Fibroblast of skin of back (primary cell): ENCODE measurements around the gene TMC1.

Source experiments
- DNase-seq: peaks from one replicate; pipeline ENCODE4 v3.0.0-alpha.2; 2013

Gene TMC1

DNA sequence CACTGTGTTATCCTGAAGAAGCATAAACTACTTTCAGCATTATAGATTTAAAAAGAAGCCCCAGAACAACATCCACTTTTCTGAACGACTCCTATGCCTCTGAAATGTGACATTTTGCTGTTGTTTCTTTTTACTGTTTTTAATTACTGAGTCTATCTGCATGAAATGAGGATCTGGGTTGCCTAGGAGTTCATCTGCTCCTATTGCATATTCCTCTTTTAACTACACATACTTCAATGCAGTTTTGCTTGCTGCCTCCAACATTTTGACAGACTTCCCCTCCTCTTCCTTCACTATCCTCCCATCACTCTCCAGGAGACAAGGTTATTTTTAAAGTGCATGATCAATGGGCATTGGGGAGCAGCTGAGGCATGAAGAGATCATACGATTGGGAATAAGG lies 164.5 kb downstream of the TMC1 start:
- no peak for DNase-seq

DNA sequence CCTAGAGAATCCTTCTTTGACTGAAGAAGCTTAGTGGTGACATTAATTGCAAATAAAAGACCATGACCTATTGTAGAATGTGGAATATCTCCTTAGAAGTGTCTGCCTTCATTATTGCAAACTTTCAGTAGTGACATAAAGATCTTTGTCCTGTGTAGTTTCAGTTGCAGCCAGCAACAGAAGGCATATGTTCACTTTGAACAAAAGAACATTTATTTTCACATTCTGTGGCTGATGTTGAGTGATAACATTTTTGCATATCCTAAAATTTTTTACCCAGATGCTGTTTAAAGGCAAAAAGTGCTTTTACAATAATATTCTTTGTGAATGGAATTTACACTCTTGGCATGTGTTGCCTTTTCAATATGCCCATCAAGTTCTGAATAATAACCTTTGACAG lies 165.9 kb downstream of the TMC1 start:
- no peak for DNase-seq

DNA sequence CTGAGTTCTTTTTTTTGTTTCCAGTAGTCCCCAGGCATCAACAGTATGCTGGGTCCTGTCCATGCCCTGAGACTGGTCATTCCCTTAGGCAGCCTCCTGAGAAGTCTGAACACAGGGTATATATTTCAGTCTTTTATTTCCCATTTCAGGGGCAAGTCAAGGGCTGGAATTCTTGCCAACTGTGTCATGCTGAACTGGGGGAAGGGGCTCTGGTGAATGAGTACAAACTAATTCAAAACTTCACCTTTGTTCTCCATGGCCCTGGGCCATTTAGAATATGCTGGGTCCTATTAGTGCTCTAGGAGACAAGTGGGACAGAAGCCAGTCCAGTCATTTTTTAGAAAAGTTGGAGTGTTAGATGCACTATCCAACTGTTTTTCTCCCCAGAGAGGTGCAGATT lies 170.3 kb downstream of the TMC1 start:
- no peak for DNase-seq

DNA sequence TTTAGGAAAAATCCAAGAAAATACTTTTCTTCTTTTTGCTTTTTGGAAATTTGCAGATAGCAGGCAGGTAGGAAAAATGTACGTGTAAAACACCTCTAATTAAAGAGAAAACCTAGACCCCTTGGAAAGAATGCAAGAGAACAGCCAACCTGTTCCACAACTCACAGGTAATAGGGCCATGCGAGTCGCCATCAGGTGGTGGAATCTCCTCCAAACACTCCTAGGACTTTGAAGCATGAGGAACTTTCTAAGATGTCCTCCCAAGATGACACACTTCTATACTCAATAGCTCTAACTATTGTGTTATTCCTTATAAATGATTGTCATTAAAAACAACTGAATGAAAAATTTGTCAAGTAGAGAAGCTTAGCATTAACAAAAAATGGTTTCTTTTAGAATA lies 174.0 kb downstream of the TMC1 start:
- no peak for DNase-seq

DNA sequence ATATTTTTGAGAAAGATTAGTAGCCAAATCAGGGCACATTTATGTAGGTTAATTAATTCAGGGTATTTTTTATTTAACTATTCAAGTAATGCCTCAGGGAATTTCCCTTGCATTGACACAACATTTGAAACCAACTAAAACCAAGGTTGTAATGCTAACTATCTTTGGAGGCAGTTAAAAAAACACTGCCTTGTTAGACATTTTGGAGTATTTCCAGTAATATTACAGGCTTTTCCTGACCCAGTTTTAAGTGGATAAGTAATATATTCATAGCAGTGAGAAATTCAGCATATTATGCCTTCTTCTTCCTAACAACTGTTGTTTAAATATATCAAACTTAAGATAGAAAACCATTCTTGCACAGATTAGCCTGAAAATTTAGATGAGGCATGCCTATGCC lies 175.1 kb downstream of the TMC1 start:
- no peak for DNase-seq

DNA sequence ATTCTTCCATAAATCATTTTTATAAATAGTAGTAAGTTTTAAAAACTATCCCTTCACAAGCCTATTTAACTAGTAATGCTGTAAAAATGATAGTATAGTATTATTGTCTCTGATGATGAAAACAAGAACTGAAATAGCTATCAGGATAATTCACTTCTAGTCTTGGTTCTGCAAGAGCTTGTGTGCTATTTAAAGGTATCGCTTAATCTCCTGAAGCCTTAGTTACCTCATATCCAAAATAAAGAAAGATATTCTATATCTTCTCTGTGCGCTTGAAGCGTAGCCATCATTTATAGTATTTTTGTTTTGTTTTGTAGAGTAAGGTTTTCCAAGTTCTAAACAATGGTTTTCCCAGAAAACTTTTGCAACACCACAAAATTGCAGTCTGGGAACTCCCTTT lies 180.1 kb downstream of the TMC1 start:
- no peak for DNase-seq

DNA sequence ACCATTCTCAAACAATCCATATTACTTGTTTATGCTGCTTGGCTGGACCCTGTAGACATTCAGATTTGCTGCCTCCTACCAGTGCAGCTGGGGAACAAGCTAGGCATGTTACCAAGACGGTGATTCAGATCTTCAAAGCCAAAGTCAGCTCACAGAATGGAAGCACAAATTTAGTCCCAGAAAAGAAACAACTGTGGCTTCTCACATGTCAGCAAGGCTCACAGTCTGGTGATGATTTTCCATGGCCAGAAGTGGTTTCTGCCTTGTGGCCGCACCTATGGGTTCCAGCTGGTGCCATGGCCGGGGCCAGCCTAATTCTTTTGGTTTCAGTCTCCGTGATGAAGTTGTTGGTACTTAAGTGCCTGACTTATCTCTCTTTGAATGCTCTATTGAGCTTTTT lies 182.2 kb downstream of the TMC1 start:
- DNase-seq = peak; percentile 6

DNA sequence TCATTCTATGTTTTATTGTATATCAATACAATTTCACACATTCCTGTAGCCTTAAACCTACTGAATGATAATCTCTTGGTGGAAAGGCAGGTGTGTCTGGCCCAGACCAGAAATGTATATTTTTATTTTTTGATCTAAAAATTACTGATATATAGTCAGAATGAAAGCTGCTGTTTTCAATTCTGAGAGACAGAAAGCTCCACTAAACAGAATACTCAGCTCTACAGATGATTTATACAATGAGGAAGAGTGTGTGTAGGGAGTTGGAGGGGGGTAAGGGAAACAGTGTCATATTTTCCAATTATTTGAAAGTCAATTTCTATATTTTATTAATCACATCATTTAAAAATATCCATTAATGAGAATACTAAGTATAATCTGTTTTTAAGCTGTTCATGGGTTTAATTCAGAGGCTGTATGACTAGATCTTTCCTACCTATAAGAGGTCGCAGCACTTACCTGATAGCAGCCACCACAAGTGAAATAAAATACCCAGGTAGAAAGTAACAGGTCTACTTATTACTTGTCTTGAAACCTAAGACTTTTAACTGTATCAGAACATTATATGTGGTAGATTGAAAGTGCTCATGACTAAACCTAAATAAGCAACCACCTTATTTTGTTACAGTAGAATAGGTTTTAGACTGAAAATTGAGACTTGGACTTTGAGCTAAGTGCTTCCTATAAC lies 183.4 kb downstream of the TMC1 start:
- no peak for DNase-seq

DNA sequence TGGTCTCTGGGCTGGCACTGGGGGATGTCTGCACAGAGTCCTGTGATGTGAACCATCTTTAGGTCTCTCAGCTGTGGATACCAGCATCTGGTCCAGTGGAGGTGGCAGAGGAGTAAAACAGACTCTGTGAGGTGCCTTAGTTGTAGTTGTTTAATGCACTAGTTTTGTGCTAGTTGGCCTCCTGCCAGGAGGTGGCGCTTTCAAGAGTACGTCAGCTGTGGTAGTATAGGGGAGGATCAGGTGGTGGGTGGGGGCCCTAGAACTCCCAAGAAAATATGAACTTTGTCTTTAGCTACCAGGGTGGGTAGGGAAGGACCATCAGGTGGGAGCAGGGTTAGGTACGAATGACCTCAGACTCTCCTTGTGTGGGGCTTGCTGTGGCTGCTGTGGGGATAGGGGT lies 197.1 kb downstream of the TMC1 start:
- no peak for DNase-seq

DNA sequence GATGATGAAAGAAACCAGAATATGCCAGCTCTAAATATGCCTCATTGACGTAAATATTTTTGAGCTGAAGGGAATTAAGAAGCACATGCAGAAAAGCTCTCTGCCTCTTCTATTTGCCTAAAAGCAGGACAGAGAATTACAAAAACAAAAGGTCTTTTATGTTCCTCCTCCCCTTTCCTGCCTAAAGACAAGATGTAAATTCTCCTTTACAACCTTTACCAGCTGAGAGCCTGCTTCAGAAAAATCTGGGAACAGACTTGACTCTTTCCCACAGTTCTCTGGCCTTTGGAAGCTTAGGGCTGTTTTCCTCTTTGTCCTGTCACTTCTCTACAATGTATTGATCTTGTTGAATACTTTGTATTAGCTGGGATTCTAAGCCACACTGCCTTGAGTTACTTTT lies 199.7 kb downstream of the TMC1 start:
- no peak for DNase-seq

DNA sequence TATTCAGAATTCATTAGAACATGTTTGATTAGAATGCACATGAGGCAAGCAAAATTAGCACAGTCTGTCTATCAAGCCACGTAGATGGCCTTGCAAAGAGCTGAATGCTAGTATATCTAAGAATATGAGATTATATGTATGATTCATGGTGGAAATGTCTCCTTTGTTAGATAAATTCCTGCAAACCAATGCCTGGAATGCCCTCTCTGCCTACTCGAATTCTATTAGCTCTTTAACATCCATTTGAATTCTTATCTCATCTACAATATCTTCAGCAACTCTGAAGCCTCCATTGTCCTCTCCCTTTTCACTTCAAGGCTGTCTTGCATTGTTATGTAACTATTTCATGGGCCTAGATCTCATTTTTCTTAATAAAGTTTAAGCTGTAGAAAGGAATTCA lies 205.5 kb downstream of the TMC1 start:
- peak; percentile 41 for DNase-seq

DNA sequence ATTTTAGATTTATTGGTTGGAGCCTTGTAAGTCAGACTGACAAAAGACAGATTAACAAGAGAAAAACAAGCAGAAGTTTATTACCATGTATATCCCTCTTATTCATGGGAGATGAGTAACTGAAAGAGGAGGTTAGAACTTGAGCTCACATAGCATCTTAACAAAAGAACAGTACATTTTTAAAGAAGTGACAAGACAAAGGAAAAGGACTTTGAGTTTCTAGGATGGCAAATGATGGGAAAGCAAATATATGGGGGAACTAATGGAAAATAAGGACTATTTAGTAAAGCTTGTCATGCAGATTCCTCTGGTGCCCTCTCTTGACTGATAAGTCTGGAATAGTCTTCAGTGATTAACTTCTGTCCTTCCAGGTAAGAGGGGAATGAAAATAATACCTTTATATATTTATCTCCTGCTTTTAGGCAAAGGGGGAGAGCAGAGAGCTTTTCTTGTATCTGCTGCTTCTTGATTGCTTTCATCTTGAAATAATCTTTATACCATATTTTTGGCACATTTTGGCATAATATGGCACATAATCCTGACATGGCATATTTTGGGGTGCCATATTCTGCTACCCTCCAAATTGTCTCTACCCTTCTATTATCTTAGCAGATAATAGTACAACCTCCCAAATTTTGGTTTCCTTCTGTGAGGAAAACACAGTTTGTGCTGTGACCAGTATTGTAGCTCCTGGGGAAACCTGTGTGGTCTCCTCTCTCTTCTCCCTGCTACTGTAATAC lies 206.8 kb downstream of the TMC1 start:
- DNase-seq = no peak

DNA sequence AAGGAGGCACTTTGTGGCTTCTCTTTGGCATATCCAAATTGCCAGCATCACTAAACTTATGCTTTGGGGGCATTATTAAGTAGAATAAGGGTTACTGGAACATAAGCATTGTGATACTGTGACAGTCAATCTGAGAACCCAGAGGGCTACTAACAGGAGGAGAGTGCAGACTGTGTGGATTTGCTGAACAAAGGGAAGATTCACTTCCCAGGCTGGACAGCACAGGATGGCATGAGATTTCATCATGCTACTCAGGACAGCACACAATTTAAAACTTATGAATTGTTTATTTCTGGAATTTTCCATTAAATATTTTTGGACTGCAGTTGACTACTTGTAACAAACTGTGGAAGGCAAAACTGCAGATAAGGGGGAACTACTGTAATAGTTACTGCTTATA lies 212.5 kb downstream of the TMC1 start:
- peak; percentile 32 for DNase-seq

DNA sequence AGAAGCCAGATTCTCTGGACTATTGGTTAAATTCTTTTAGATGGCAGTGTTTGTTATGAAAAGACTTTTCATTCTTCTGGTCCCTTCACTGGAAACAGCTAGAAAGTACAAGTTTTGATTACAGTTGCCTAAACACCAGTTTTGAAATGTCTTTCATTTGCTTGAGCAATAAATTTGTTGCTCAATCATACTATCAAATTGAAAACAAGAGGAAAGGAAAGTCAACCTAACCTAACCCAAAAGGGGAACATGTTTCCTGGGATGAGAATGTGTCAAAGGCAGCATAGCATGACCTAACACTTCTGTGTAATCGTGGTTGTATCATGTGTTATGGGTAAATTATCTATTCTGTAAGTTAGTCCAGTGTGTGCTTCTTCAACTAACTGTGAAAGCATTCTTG lies 213.2 kb downstream of the TMC1 start:
- DNase-seq = no peak

DNA sequence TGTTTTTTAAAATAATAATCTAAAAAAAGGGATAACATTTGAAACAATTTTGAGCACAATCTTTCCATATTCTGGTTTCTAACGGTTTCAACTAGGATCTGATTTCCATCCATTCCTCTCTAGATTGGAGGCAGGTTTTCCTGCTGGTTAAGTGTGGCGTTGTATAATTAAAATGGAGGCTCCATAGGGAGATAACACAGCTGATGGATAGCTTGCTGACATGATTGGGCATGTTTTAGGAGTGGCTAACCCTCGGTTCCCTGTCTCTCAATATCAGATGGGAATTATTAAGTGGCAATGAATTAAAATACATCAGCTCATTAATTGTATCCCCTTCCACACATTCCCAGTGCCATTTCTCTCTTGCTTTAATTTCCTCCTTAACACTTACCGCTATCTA lies 222.4 kb downstream of the TMC1 start:
- DNase-seq = no peak

DNA sequence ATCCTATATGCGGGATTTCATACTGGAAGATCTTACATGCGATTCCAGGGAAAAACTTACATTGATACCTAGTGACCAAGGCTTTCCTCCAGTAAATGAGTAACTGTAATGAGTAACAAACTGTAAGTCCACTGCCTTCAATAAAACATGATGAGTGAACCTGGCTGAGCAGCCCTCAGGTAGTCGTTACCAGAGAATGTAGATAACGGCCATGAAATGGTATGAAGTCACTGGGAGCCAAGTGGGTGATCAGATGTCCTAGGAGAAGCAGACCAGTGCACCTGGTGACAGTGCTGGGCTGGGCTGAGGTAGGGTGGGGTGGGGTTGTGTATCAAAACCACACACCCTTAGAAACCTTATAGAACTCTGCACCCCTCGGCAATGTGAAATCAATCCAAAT lies 227.9 kb downstream of the TMC1 start:
- DNase-seq = no peak

DNA sequence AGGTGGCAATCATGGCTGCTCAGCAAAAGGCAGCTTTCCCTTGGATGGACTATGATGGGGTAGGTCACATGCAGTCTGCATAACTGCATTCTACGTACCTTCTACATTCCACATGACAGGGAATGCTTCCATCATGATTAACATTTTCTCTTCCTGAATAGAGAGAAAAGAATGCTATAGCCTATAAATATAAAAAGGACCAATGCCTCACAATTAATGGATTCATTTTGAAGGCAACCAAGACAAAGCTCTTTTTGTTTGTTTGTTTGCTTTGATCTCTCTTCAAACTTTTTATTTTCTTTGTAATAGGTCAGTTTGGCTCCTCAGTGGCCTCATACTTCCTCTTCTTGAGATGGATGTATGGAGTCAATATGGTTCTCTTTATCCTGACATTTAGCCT lies 230.1 kb downstream of the TMC1 start:
- peak; percentile 23 for DNase-seq

DNA sequence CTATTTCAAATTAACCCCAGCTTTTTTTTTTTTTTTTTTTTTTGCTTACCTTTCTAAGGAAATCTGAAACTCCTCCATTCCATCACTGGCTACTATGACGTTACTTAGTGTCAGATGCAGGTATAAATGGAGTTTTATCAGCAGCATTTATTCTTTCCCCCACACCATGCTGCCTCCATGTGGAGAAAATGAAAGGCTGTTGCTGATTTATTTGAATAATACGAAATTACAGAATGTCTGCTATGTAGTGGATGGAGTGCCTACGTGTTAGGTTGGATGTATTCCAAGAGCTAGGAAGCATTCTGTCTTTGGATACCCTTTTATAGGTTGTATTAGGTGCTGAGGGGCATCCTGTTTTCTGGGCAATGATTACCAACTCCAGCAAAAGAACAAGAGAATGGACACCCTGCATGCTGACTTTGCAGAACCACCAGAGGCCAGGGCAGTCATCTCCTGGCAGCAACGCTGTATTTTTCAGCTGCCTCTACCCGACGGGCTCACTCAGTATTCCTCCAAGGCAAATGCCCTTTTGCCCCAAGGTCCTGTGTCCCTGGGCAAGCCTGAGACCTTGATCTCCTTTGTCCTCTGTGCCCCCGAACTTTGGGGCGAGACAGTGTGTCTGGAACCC lies 232.0 kb downstream of the TMC1 start:
- peak; percentile 19 for DNase-seq

DNA sequence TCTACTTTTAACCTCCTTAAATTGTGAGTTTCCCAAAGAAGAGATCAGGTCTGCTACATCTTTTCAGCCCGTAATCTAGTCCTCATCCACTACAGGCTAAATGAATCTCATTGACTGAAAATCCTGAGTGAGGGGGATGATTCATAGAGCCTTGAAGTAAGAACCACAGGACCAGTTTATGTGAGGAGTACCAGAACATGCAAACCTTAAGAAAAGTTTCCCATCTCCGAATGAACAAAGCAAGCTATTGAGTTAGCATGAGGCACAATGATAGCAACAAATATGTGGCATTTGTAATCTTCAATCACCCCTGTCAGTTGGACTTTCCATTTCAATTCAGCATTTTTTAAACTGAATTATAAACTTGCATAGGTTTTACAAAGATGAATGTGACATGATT lies 234.4 kb downstream of the TMC1 start:
- no peak for DNase-seq

DNA sequence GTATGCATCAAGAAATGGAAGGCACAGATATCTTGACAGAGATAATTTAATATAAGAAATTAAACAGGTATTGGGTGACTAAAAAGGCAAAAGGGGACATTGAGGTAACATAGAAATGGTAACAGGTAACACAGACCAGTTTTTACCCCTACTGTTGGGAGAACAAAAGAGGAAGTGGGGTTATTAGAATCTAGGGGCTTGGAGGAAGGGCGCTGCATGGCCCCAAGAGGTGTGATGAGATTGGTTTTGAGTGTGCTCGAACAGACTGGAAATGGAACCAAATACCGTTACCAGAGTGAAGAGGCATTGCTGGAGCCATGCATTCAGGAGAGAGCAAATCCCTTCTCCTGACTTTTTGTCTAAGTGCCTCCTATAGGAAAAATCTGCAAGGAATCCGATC lies 237.5 kb downstream of the TMC1 start:
- DNase-seq = no peak

DNA sequence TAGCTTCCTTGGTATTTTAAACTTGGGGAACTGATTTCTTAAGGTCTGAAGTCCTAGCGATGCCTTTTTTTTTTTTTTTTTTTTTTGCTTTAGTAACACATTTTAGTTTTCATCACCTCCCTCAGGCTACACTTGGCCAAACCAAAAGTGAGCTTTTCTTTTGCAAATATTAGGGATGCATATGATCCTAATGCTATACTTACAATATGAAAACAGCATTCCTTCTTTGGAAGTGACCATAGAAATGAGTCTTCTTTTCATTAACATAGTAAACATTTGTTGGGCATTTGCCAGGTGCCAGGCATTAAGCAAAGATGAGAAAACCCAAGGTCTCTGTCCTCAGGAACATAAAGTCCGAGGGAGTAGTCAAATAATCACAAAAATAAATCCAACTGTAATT lies 241.6 kb downstream of the TMC1 start:
- no peak for DNase-seq

DNA sequence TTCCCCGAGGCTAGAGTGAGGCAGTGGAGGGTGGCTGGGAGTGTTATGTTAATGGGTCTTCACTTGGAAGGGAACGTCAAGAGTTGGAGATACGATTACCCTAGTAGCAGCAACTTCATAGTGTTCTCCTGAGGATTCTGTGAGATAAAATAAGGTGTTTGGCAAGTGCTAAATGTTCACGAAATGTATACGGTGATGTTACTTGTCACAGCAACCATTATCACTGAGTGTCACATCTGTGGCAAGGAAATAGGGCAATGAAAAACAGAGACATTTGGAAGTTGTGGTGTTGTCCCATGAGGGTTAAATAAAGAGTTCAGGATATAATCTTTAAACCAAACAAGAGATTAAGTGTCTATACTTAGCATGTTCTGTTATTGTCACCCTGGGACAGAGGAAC lies 248.1 kb downstream of the TMC1 start:
- no peak for DNase-seq

DNA sequence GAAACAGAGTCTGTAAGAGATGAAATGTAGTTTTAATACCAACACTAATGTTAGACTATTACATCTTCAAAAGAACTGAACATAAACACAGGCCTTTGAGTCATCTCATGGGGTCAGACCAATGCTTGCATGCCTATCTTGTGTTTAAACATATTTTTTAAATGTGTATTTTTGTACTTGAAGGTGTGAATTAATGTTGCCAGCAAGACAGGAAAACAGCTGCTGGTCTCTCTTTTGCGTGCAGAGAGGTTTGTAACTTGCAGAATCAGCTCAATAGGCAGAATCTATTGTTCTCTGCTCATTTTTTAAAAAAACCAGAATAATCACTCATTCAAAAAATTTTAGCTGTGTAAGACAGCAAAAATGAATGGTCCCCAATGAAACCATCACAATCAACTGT lies 251.3 kb downstream of the TMC1 start:
- peak; percentile 26 for DNase-seq

DNA sequence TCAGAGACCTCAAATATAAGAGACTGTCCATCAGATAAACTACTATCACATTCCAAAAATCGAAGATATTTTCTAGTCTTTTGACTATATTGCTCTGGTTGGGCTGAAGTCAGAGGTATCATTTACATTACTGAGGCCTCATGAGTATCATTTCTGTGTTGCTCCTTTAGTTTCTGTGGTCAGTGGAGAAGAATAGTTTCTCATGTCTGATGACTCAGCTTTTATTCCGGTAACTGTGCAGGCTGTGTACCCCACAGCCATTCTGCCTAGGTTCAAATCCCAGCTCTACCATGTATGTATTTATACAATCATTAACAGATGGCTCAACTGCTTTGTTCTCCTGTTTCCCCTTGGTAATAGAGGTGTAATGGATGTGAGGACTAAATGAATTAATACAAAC lies 252.2 kb downstream of the TMC1 start:
- DNase-seq = peak; percentile 36
